Astrocyte (in vitro differentiated cells and primary cell): ENCODE results near the gene GTF2IRD1. TPM values are rescaled to one million over a fixed set of nuclear protein-coding genes. Genes with fewer than 3 reads are reported as not detected.

ENCODE experiments used
- DNase-seq: peaks from one replicate; pipeline ENCODE4 v3.0.0-alpha.2; 2010; ENCODE audit warnings: low read depth
- FAIRE-seq: peaks from 2 replicates; lab custom pipeline; 2011; peaks lifted over from hg19 to GRCh38; lab: Jason Lieb, UNC
- H2AFZ ChIP-seq: 2 replicates; pipeline ENCODE4 v1.6.0; 2012; ENCODE audit warnings: low read depth, low read length, inconsistent platforms
- H3K27ac ChIP-seq: 2 replicates; pipeline ENCODE4 v1.5.1; 2011; ENCODE audit warnings: low read depth, low read length, inconsistent platforms
- H3K27me3 ChIP-seq: 2 replicates; pipeline ENCODE4 v1.6.0; 2011; ENCODE audit warnings: low read length, inconsistent platforms; ENCODE audit not compliant: insufficient read depth
- H3K36me3 ChIP-seq: 2 replicates; pipeline ENCODE4 v1.5.1; 2011; ENCODE audit warnings: low read length, inconsistent platforms; ENCODE audit not compliant: insufficient read depth
- H3K4me1 ChIP-seq: 2 replicates; pipeline ENCODE4 v1.5.1; 2011; ENCODE audit warnings: low read length, inconsistent platforms; ENCODE audit not compliant: insufficient read depth
- H3K4me2 ChIP-seq: 2 replicates; pipeline ENCODE4 v1.6.0; 2012; ENCODE audit warnings: low read length, inconsistent platforms
- H3K4me3 ChIP-seq: 2 replicates; pipeline ENCODE4 v1.5.1; 2011; ENCODE audit warnings: low read depth, mild to moderate bottlenecking, low read length, inconsistent platforms; ENCODE audit not compliant: insufficient read depth
- H3K79me2 ChIP-seq: 2 replicates; pipeline ENCODE4 v1.6.0; 2012; ENCODE audit warnings: mild to moderate bottlenecking, low read length, inconsistent platforms; ENCODE audit not compliant: insufficient read depth
- H3K9ac ChIP-seq: 2 replicates; pipeline ENCODE4 v1.6.0; 2012; ENCODE audit warnings: mild to moderate bottlenecking, low read length, inconsistent platforms
- H3K9me3 ChIP-seq: 2 replicates; pipeline ENCODE4 v1.5.1; 2012; ENCODE audit warnings: low read depth, mild to moderate bottlenecking, low read length, inconsistent platforms; ENCODE audit not compliant: insufficient read depth
- H4K20me1 ChIP-seq: 2 replicates; pipeline ENCODE4 v1.6.0; 2012; ENCODE audit warnings: low read length, inconsistent platforms; ENCODE audit not compliant: insufficient read depth
- H3K27ac Mint-ChIP-seq: one replicate; pipeline ENCODE4 v1.8.0; 2021; ENCODE audit warnings: mild to moderate bottlenecking, mixed read lengths; ENCODE audit not compliant: unreplicated experiment
- H3K27me3 Mint-ChIP-seq: one replicate; pipeline ENCODE4 v1.8.0; 2021; ENCODE audit warnings: low read depth, mixed read lengths; ENCODE audit not compliant: unreplicated experiment
- H3K36me3 Mint-ChIP-seq: one replicate; pipeline ENCODE4 v1.8.0; 2021; ENCODE audit warnings: low read depth, mixed read lengths; ENCODE audit not compliant: unreplicated experiment
- H3K4me1 Mint-ChIP-seq: one replicate; pipeline ENCODE4 v1.8.0; 2021; ENCODE audit warnings: low read depth, mixed read lengths; ENCODE audit not compliant: unreplicated experiment
- H3K4me3 Mint-ChIP-seq: one replicate; pipeline ENCODE4 v1.8.0; 2021; ENCODE audit warnings: mild to moderate bottlenecking, moderate library complexity, mixed read lengths; ENCODE audit not compliant: unreplicated experiment
- H3K9me3 Mint-ChIP-seq: one replicate; pipeline ENCODE4 v1.8.0; 2021; ENCODE audit warnings: mild to moderate bottlenecking, mixed read lengths; ENCODE audit not compliant: unreplicated experiment
- EZH2 ChIP-seq: IDR thresholded peaks from 2 replicates; pipeline ENCODE4 v1.6.1; 2012; ENCODE audit warnings: mild to moderate bottlenecking, low read length, inconsistent platforms; ENCODE audit not compliant: insufficient read depth
- total RNA-seq: library from RNA; stranded (reverse); gene quantifications from 2 replicates; pipeline ENCODE4 v1.2.1, GENCODE V29; 2021
- TF ChIP-seq, protein P1 (sequence below): IDR thresholded peaks from 2 replicates; pipeline ENCODE4 v1.5.1; 2011; ENCODE audit warnings: low read depth, mild to moderate bottlenecking, inconsistent platforms, low read length, moderate library complexity; ENCODE audit not compliant: insufficient read depth

Gene GTF2IRD1
- total RNA-seq, 1 donor from 2014 or later = 19.3 TPM

DNA sequence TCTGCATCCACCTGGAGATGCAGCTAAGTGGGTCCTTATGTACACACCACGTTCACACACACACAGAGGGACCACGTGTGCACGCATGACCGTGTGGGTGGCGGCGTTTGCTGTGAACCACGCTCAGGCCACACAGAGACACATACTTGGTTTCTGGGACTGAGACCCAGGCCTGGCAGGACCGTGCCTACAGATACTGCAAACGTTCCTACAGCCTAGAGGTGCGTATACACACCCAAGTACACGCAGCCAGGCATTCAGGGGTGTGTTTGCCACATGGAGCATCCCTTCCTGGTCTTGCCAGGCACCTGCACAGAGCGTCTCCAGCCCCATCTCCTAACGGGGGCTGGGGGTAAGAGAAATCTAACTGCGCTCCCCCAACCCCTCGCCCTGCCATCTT, 49.0 kb upstream of the GTF2IRD1 start:
- Histone ChIP-seq H3K9me3 (no peaks in the 10 kb centered on the region), H2AFZ (no peak overlapping the region), H3K4me3 (no peak overlapping the region), H3K27me3 (no peaks in the 10 kb centered on the region), H3K27ac (no peak overlapping the region), H3K4me2 (no peak overlapping the region), H4K20me1 (peaks cover 7% of the 10 kb centered on the region), H3K79me2 (no peaks in the 10 kb centered on the region), H3K36me3 (peaks cover 6% of the 10 kb centered on the region), H3K4me1 (no peaks in the 10 kb centered on the region), H3K9ac (no peak overlapping the region)
- Mint-ChIP-seq H3K36me3 (peaks cover 4% of the 10 kb centered on the region), H3K4me3 (no peak overlapping the region), H3K4me1 (no peaks in the 10 kb centered on the region), H3K27ac (no peak overlapping the region), H3K27me3 (no peaks in the 10 kb centered on the region), H3K9me3 (peaks cover 1% of the 10 kb centered on the region)
- no peak for DNase-seq
- FAIRE-seq = no peak
- TF ChIP-seq, protein P1, sequence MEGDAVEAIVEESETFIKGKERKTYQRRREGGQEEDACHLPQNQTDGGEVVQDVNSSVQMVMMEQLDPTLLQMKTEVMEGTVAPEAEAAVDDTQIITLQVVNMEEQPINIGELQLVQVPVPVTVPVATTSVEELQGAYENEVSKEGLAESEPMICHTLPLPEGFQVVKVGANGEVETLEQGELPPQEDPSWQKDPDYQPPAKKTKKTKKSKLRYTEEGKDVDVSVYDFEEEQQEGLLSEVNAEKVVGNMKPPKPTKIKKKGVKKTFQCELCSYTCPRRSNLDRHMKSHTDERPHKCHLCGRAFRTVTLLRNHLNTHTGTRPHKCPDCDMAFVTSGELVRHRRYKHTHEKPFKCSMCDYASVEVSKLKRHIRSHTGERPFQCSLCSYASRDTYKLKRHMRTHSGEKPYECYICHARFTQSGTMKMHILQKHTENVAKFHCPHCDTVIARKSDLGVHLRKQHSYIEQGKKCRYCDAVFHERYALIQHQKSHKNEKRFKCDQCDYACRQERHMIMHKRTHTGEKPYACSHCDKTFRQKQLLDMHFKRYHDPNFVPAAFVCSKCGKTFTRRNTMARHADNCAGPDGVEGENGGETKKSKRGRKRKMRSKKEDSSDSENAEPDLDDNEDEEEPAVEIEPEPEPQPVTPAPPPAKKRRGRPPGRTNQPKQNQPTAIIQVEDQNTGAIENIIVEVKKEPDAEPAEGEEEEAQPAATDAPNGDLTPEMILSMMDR = no peak
- no peak for TF ChIP-seq EZH2

DNA sequence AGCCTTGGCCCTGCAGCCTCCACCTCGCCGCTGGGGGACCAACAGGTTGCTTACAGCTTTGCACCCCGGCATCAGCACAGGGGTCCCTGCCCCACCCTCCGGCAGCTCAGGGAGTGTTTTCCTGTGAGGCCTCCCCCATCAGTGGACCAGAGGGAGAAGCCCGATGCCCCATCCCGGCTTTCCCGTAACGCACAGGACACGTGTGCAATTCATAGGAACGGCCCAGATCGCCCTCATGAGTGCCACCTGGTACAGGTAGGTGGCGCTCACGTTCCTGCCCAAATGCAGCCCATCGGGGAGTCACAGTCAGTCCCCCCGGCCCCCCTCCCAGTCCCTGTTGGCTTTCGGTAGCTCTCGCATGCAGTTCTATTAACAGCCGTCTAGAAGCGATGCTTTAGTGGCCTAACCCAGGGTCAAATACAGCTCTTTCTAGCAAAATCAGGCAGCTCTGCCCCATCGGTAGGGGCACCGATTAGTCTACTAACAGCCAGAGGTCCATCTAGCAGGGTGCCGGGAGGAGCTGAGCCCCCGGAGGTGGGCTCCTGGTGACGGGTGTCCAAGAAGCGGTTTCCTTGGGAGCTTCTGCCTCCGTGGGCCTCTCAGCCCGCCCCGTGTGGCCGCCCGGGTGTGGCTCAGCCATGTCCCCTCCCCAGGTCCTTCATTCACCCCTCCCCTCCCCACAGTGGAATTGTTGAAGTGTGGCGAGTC, 48.4 kb upstream of the GTF2IRD1 start:
- H3K4me2 ChIP-seq = no peak overlapping the region
- Mint-ChIP-seq H3K27ac (no peak overlapping the region), H3K36me3 (peaks cover 4% of the 10 kb centered on the region), H3K9me3 (peaks cover 1% of the 10 kb centered on the region), H3K27me3 (no peaks in the 10 kb centered on the region), H3K4me1 (no peaks in the 10 kb centered on the region), H3K4me3 (no peak overlapping the region)
- no peak overlapping the region for H2AFZ ChIP-seq
- peaks cover 6% of the 10 kb centered on the region for H3K36me3 ChIP-seq
- no peaks in the 10 kb centered on the region for H3K9me3 ChIP-seq
- H3K27me3 ChIP-seq = no peaks in the 10 kb centered on the region
- no peak overlapping the region for H3K27ac ChIP-seq
- H4K20me1 ChIP-seq = peaks cover 7% of the 10 kb centered on the region
- TF ChIP-seq, protein P1 = peak; percentile 24
- no peak for TF ChIP-seq EZH2
- no peaks in the 10 kb centered on the region for H3K79me2 ChIP-seq
- H3K9ac ChIP-seq = no peak overlapping the region
- H3K4me3 ChIP-seq = no peak overlapping the region
- FAIRE-seq = no peak
- DNase-seq = no peak
- no peaks in the 10 kb centered on the region for H3K4me1 ChIP-seq

GRCh38 chr7:74405899-74406512, 47.7 kb upstream of the GTF2IRD1 start:
- no peaks in the 10 kb centered on the region for H3K79me2 ChIP-seq
- no peaks in the 10 kb centered on the region for H3K4me1 ChIP-seq
- H3K4me3 ChIP-seq = no peak overlapping the region
- peaks cover 4% of the 10 kb centered on the region for H3K36me3 Mint-ChIP-seq
- no peaks in the 10 kb centered on the region for H3K27me3 ChIP-seq
- H3K4me3 Mint-ChIP-seq = no peak overlapping the region
- peaks cover 2% of the 10 kb centered on the region for H4K20me1 ChIP-seq
- H3K27me3 Mint-ChIP-seq = no peaks in the 10 kb centered on the region
- no peak overlapping the region for H3K27ac ChIP-seq
- H3K36me3 ChIP-seq = peaks cover 6% of the 10 kb centered on the region
- no peak overlapping the region for H3K9ac ChIP-seq
- H3K9me3 Mint-ChIP-seq = peaks cover 1% of the 10 kb centered on the region
- H2AFZ ChIP-seq = no peak overlapping the region
- TF ChIP-seq, protein P1 = no peak
- no peak for TF ChIP-seq EZH2
- H3K4me1 Mint-ChIP-seq = no peaks in the 10 kb centered on the region
- H3K9me3 ChIP-seq = no peaks in the 10 kb centered on the region
- H3K27ac Mint-ChIP-seq = no peak overlapping the region
- FAIRE-seq (no peak), DNase-seq (no peak)
- H3K4me2 ChIP-seq = no peak overlapping the region
